ENCODE data around the gene ZBTB46. TPM values are rescaled to one million over a fixed set of nuclear protein-coding genes. Genes with fewer than 3 reads are reported as not detected.

Gene ZBTB46
- total RNA-seq, 1 experiment from 2014 or later: 1.1 TPM

DNA sequence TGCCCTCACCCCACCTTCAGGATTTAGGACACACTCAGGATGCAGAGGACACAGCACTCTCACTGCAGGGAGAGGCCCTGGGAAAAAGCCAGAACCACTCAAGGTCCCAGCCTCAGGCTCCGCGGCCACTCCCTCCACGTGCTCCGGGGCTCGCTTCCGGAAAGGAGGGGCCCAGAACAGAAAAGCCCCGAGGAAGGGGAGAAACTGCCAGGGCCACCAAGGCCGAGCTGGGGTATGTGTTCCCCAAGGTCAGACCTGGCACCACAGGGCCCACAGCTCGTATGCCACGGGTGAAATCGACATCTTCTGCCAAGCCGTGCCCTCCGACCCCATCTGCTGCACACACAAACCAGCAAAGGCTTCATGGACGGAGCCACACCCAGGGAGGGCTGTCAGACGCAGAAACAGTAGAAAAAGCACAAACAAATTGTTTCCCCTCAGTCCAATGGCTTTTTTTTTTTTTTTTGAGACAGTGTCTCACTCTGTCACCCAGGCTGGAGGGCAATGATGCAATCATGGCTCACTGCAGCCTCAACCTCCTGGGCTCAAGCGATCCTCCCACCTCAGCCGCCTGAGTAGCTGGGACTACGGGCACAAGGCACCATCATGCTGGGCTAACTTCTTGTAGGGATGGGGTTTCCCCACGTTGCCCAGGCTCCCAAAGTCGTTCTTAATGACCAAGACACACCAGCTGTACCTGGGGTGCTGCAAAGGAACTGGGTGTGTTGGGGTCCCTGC is 58.1 kb downstream of the ZBTB46 start:
- H3K9me3 ChIP-seq (ENCODE audit: low read depth, low read length, poor library complexity, severe bottlenecking): no peaks in the 10 kb centered on the region
- BruUV-seq (replicated peaks): no TSS peak
- ChIA-PET POLR2A (ENCODE audit: low non-redundant PET) (no interaction called here), CTCF (interaction anchor here (0.7 kb wide), 1 partner anchor 82 kb away, joined by 8 read pairs; no protein-coding TSS in a partner anchor)
- H3K36me3 ChIP-seq (ENCODE audit: insufficient read depth, low read length, poor library complexity, severe bottlenecking): no peaks in the 10 kb centered on the region
- TF ChIP-seq CTCF (conservative IDR thresholded peaks at IDR 0.05; ENCODE audit: low read depth, low read length): no peak
- no peak for TF ChIP-seq EZH2 (IDR thresholded peaks at IDR 0.05; ENCODE audit: borderline replicate concordance, low read depth, low read length, poor library complexity, severe bottlenecking)
- H3K4me3 ChIP-seq (ENCODE audit: low read depth, low read length, poor library complexity, severe bottlenecking): no peak overlapping the region
- no peaks in the 10 kb centered on the region for H3K4me1 ChIP-seq (ENCODE audit: insufficient read depth, low read length, poor library complexity, severe bottlenecking)
- intact Hi-C loops (cut with micrococcal nuclease; ENCODE audit: unreplicated experiment): loop anchor here (10.0 kb wide), 1 partner anchor 202 kb away; the partner anchor contains the start of gene SAMD10
- H3K27me3 ChIP-seq (replicated peaks; ENCODE audit: insufficient read depth, low read depth, low read length, poor library complexity): no peaks in the 10 kb centered on the region
- no peak overlapping the region for H3K27ac ChIP-seq (ENCODE audit: low read depth, low read length, poor library complexity, severe bottlenecking)
- DNase-seq (ENCODE audit: low spot score): no peak

GRCh38 chr20:63771046-63771707 is 59.9 kb downstream of the ZBTB46 start:
- POLR2A ChIA-PET (ENCODE audit: low non-redundant PET): no interaction called here

More at GRCh38 chr20:63771046-63771707, 59.9 kb downstream of the ZBTB46 start:
- Histone ChIP-seq H3K36me3 (ENCODE audit: insufficient read depth, low read length, poor library complexity, severe bottlenecking) (no peaks in the 10 kb centered on the region), H3K27me3 (replicated peaks; ENCODE audit: insufficient read depth, low read depth, low read length, poor library complexity) (no peaks in the 10 kb centered on the region), H3K4me3 (ENCODE audit: low read depth, low read length, poor library complexity, severe bottlenecking) (no peak overlapping the region), H3K9me3 (ENCODE audit: low read depth, low read length, poor library complexity, severe bottlenecking) (no peaks in the 10 kb centered on the region), H3K27ac (ENCODE audit: low read depth, low read length, poor library complexity, severe bottlenecking) (no peak overlapping the region), H3K4me1 (ENCODE audit: insufficient read depth, low read length, poor library complexity, severe bottlenecking) (no peaks in the 10 kb centered on the region)
- BruUV-seq (replicated peaks): no TSS peak
- CTCF ChIA-PET: no interaction called here
- no peak for DNase-seq (ENCODE audit: low spot score)
- intact Hi-C loops (cut with micrococcal nuclease; ENCODE audit: unreplicated experiment): loop anchor here (10.0 kb wide), 1 partner anchor 204 kb away; the partner anchor contains the start of gene SAMD10
- TF ChIP-seq EZH2 (IDR thresholded peaks at IDR 0.05; ENCODE audit: borderline replicate concordance, low read depth, low read length, poor library complexity, severe bottlenecking) (no peak), CTCF (conservative IDR thresholded peaks at IDR 0.05; ENCODE audit: low read depth, low read length) (no peak)

Measured in A673 (cell line).